ENCODE measurements around the gene BTBD16. TPM values are rescaled to one million over a fixed set of nuclear protein-coding genes. Genes with fewer than 3 reads are reported as not detected.

Gene BTBD16
- total and polyA plus RNA-seq, 2 of the 4 experiments (the other 2 are of a cell fraction): not detected

- dilution Hi-C loops (cut with HindIII; ENCODE audit: low sequenced_read_pairs, unreplicated experiment): no loop called here
- POLR2A ChIA-PET (ENCODE audit: unreplicated experiment): no interaction called here
- no peak overlapping the region for H3K9ac ChIP-seq (ENCODE audit: low read depth, low read length)
- DNase-seq (no peak), ATAC-seq (ENCODE audit: low read depth) (no peak)
- H3K4me3 ChIP-seq (ENCODE audit: insufficient read depth, low read depth, low read length): no peak overlapping the region
- H3K4me2 ChIP-seq (ENCODE audit: low read depth, low read length): no peak overlapping the region
- H3K27ac ChIP-seq (ENCODE audit: insufficient read depth, low read length): no peak overlapping the region
- H3K4ac ChIP-seq (ENCODE audit: low read depth, low read length): no peak overlapping the region
- H3K14ac ChIP-seq (replicated peaks; ENCODE audit: low read depth, low read length): no peak overlapping the region
- WGBS, 2 experiments (ENCODE audit: extremely low coverage in 2 of 2, insufficient read length in 1 of 2): 100% methylated on average over 3 of the region's 4 CpGs; no CpG with 5 or more reads in 1 of the 2 experiments
- H3K18ac ChIP-seq (ENCODE audit: low read depth, low read length): no peak overlapping the region
- BruUV-seq (replicated peaks): no TSS peak
- no peaks in the 10 kb centered on the region; the same call in 1 of the 2 replicates for H3K27me3 ChIP-seq (ENCODE audit: control insufficient read depth, insufficient read depth, low read length)
- TF ChIP-seq RCOR1 (IDR thresholded peaks at IDR 0.05; ENCODE audit: insufficient replicate concordance, low read length): no peak
- TF ChIP-seq CEBPB (IDR thresholded peaks at IDR 0.05; ENCODE audit: low read depth, low read length): no peak
- no peak for TF ChIP-seq FOS (IDR thresholded peaks at IDR 0.05; ENCODE audit: low read depth, low read length)
- TF ChIP-seq USF2 (IDR thresholded peaks at IDR 0.05; ENCODE audit: low read depth, low read length): no peak
- TF ChIP-seq RFX5 (IDR thresholded peaks at IDR 0.05; ENCODE audit: low read depth, low read length): no peak
- no peak for TF ChIP-seq MAZ (IDR thresholded peaks at IDR 0.05; ENCODE audit: borderline replicate concordance, low read depth, low read length)
- H4K91ac ChIP-seq (ENCODE audit: insufficient read depth, low read depth, low read length): no peak overlapping the region
- CTCF ChIA-PET: interaction anchor here (0.5 to 1.1 kb wide), 3 partner anchors 35 to 263 kb away, joined by 3 to 4 read pairs (median 3); no protein-coding TSS in a partner anchor
- intact Hi-C loops (cut with micrococcal nuclease): loop anchor here (5.0 kb wide), 1 partner anchor 70 kb away; the partner anchor contains the start of gene PLEKHA1
- H3K4me1 ChIP-seq (ENCODE audit: control insufficient read depth, insufficient read depth, low read length): peaks cover 5% of the 10 kb centered on the region
- no peak overlapping the region for H2BK120ac ChIP-seq (ENCODE audit: low read depth, low read length)
- no peaks in the 10 kb centered on the region for H3K9me1 ChIP-seq (ENCODE audit: insufficient read depth, low read length)
- no peak overlapping the region for H4K8ac ChIP-seq (ENCODE audit: low read depth in 2 of 2, low read length in 2 of 2)
- H2AK5ac ChIP-seq (ENCODE audit: low read depth, low read length): no peak overlapping the region
- no peaks in the 10 kb centered on the region for H3K79me1 ChIP-seq (ENCODE audit: low read depth in 1 of 2, low read length in 2 of 2)
- H3K9me3 ChIP-seq (ENCODE audit: control insufficient read depth, insufficient read depth, low read length): no peaks in the 10 kb centered on the region; the same call in 1 of the 2 replicates
- no peak overlapping the region for H2BK15ac ChIP-seq (ENCODE audit: low read depth, low read length)
- H4K20me1 ChIP-seq (ENCODE audit: insufficient read depth, low read length): no peaks in the 10 kb centered on the region
- no peak overlapping the region for H3K23ac ChIP-seq (ENCODE audit: low read depth, low read length)
- no peaks in the 10 kb centered on the region for H3K36me3 ChIP-seq (ENCODE audit: control insufficient read depth, insufficient read depth, low read length)
- no peak overlapping the region for H2AFZ ChIP-seq (replicated peaks; ENCODE audit: low read length, poor library complexity)
- in situ Hi-C loops (cut with MboI; ENCODE audit: low sequenced_read_pairs): no loop called here
- no peak overlapping the region for H3K56ac ChIP-seq (ENCODE audit: extremely low read depth, insufficient read depth, low read length)
- no peak overlapping the region for H4K5ac ChIP-seq (ENCODE audit: low read depth, low read length)
- H2BK5ac ChIP-seq (ENCODE audit: low read depth, low read length, poor library complexity, severe bottlenecking): no peak overlapping the region
- no peak overlapping the region for H2BK20ac ChIP-seq (ENCODE audit: low read depth, low read length)
- H2AK9ac ChIP-seq (replicated peaks; ENCODE audit: low read depth, low read length, poor library complexity): no peak overlapping the region
Observed at GRCh38 chr10:122302315-122302714, 31.2 kb downstream of the BTBD16 start.

Data from IMR-90 (cell line).